GM21447 (cell line): ENCODE data around the gene DAG1.

Source experiments
- ATAC-seq: cut with Tn5 transposase; IDR thresholded peaks from one replicate; pipeline ENCODE4 v1.9.1; 2021; ENCODE audit not compliant: unreplicated experiment

Gene DAG1

DNA sequence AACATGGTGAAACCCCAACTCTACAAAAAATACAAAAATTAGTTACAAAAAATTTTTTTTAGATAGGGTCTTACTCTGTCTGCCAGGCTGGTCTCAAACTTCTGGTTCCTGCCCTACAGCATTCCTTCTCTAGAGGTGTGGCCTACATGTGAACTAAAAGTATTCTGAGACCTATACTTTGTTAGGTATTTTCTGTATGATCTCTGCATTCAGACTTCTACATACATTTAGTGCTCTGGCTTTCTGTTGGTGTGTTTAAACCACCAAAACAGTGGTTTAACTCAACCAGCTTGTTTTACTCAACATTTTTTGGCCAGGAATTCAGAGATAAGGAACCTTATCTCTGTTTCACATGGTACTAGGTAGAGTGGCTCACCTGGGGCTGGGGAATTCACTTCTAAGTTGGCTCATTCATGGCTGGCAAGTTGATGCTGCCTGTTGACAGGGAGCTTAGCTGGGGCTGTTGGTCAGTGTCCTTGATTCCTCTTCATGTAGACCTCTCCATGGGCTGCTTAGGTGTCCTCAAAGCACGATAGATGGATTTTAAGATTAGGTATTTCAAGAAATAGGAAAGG lies 42.8 kb downstream of the DAG1 start:
- ATAC-seq: no peak

DNA sequence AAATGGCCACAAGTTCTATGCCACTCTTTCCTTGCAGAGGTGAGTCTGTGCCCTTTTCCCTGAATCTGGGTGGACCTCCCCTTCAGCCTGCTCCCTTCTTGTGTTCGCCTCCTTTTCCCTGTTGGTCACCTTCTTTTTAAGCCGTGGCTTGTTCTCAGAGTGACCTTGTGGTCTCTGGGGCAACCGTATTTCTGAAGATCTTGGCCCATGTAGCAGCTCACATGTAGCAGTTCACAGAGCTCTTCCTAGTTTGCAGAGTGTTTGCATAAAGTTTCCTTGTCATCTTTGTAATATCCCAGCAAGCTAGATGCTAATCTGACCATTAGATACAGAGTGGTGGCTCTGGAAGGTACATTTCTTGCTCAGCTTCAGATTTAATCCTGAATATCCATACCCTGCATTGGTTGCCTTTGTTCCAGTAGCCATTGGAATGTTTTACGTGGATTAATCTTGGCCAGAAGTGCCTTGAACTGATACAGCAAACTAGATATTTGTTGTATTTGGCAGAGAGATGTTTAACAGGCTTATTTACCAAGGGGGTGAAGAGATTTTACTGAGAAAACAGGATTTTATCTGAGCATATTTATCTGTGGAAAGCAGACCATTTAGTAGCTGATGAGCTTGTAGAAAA lies 43.5 kb downstream of the DAG1 start:
- ATAC-seq: no peak

DNA sequence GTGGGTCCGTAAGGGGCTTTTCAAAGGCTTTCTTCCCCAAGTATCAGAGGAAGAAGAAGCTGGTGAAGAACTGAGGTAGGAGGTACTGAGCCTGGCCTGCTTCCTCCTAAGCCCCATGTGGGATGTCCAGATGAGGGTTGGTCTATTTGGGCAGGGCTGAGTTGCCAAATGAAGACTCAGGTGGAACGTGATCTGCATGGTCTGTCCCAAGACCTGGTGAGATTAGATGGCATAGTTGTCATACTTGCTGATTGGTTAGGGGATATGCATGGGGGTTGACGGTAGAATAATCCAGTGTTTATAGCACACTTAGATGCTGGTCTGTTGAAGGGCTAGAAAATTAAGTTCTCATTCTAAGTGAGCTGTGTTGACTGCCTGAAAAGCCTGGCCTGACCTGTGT lies 47.9 kb downstream of the DAG1 start:
- no peak for ATAC-seq

DNA sequence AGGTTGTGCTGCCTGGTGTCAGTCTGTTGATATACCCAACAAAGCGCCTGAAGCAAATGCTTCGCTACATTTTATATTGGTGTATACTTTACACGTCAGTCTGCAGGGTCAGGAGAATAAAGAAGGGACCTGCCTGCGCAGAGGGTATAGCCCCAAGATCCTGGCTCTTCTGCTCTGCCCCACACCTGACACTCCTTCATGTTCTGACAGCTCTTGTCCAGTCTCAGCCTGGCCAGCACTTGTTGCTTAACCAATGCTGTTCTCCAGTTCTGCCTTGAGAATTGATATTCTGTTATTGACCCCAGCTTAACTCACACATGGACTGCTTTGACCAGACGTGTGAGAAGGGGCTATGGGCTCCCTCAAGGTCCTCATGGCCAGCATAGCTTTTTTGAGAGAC lies 48.4 kb downstream of the DAG1 start:
- ATAC-seq: no peak

GRCh38 chr3:49519296-49519695 lies 49.2 kb downstream of the DAG1 start:
- no peak for ATAC-seq

DNA sequence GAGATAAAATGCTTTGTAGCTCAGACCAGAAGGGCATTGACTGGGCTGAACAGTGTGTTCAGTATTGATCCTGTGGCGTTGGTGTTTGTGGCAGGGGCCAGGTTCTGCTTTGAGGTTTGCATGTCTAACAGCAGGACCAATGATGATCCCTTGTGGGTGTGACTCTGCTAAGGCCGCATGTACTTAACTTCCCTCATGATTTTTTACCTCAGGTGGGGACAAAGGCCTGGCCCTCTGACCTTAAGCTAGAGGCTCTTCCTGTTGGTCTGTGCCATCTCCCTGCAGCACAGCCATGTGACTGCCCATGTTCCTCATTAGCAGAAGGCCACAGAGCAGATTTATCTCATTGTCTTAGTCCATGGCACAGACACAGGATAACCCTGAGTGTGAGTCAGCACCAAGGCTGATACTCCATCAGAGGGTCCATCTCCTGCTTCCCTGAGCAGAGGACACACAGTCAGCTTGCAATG lies 49.9 kb downstream of the DAG1 start:
- no peak for ATAC-seq

DNA sequence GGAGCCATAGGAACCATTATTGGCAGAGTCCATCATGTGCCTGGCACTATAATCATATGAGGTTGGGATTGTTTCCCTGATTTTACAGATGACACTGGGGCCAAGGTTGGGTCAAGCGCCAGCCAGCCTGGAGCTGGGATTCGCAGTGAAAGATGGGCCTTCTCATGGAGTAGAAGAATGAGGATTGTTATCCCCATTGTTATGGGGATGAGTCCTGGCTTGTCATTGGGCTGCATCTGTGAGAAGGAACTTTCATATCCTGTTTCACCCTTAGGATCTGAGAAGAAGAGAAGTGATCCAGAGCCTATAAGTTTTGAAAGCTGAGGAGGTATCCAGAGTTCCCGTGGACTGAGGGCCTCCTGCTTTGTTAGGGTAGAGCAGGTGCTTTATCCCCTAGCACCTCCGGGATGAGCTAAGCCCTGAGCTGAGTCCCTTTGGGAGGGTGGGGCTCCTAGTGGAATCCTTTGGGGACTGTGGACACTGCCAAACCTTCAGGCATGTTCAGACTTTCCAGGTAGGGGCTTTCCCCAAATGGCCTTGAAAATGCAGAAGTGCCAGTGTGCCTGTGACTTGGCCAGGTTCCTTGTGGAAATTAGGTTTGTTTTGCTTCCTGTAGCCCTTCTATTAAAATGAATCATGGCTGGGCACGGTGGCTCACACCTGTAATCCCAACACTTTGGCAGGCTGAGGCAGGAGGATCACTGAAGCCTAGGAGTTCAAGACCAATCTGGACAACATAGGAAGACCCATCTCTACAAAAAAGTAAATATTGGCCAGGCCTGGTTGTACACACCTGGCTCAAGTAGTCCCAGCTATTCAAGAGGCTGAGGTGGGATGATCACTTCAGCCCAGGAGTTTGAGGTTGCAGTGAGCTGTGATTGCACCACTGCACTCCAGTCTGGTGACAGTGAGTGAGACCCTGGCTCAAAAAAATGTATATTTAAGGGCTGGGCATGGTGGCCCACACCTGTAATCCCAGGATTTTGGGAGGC lies 54.0 kb downstream of the DAG1 start:
- no peak for ATAC-seq

- ATAC-seq: no peak
These were observed 59.5 kb downstream of the DAG1 start for GRCh38 chr3:49529567-49529966.

- ATAC-seq: no peak
These were observed 60.2 kb downstream of the DAG1 start for GRCh38 chr3:49530231-49530630.

- ATAC-seq: no peak
These were observed 60.6 kb downstream of the DAG1 start for GRCh38 chr3:49530701-49531100.

DNA sequence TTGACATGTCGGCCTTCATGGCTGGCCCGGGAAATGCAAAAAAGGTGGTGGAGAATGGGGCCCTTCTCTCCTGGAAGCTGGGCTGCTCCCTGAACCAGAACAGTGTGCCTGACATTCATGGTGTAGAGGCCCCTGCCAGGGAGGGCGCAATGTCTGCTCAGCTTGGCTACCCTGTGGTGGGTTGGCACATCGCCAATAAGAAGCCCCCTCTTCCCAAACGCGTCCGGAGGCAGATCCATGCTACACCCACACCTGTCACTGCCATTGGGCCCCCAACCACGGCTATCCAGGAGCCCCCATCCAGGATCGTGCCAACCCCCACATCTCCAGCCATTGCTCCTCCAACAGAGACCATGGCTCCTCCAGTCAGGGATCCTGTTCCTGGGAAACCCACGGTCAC lies 61.2 kb downstream of the DAG1 start:
- ATAC-seq: no peak

DNA sequence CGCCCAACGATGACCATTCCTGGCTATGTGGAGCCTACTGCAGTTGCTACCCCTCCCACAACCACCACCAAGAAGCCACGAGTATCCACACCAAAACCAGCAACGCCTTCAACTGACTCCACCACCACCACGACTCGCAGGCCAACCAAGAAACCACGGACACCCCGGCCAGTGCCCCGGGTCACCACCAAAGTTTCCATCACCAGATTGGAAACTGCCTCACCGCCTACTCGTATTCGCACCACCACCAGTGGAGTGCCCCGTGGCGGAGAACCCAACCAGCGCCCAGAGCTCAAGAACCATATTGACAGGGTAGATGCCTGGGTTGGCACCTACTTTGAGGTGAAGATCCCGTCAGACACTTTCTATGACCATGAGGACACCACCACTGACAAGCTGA lies 61.6 kb downstream of the DAG1 start:
- no peak for ATAC-seq

GRCh38 chr3:49533031-49533430 lies 63.0 kb downstream of the DAG1 start:
- no peak for ATAC-seq

DNA sequence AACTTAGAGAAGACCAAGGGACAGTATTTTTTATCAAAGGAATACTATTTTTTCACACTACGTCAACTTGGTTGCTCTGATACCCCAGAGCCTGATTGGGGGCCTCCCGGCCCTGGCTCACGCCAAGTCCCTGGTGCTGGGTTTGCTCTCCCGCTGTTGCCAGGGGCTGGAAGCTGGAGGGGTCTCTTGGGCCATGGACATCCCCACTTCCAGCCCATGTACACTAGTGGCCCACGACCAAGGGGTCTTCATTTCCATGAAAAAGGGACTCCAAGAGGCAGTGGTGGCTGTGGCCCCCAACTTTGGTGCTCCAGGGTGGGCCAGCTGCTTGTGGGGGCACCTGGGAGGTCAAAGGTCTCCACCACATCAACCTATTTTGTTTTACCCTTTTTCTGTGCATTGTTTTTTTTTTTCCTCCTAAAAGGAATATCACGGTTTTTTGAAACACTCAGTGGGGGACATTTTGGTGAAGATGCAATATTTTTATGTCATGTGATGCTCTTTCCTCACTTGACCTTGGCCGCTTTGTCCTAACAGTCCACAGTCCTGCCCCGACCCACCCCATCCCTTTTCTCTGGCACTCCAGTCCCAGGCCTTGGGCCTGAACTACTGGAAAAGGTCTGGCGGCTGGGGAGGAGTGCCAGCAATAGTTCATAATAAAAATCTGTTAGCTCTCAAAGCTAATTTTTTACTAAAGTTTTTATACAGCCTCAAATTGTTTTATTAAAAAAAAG lies 63.9 kb downstream of the DAG1 start:
- ATAC-seq: no peak

DNA sequence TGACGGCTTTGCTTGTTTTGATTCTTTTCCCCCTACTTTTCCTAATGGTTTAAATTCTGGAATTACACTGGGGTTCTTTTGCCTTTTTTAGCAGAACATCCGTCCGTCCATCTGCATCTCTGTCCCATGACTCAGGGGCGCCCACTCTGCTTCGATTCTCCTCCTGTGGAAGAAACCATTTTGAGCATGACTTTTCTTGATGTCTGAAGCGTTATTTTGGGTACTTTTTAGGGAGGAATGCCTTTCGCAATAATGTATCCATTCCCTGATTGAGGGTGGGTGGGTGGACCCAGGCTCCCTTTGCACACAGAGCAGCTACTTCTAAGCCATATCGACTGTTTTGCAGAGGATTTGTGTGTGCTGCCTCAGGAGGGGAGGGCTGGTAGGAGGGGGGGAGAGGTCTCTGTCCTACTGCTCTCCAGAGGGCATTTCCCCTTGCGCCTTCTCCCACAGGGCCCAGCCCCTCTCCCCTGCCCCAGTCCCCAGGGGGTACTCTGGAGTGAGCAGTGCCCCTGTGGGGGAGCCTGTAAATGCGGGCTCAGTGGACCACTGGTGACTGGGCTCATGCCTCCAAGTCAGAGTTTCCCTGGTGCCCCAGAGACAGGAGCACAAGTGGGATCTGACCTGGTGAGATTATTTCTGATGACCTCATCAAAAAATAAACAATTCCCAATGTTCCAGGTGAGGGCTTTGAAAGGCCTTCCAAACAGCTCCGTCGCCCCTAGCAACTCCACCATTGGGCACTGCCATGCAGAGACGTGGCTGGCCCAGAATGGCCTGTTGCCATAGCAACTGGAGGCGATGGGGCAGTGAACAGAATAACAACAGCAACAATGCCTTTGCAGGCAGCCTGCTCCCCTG lies 64.7 kb downstream of the DAG1 start:
- no peak for ATAC-seq

GRCh38 chr3:49535971-49536874 lies 66.2 kb downstream of the DAG1 start:
- no peak for ATAC-seq

- no peak for ATAC-seq
These were observed 66.9 kb downstream of the DAG1 start for GRCh38 chr3:49536875-49537533.

DNA sequence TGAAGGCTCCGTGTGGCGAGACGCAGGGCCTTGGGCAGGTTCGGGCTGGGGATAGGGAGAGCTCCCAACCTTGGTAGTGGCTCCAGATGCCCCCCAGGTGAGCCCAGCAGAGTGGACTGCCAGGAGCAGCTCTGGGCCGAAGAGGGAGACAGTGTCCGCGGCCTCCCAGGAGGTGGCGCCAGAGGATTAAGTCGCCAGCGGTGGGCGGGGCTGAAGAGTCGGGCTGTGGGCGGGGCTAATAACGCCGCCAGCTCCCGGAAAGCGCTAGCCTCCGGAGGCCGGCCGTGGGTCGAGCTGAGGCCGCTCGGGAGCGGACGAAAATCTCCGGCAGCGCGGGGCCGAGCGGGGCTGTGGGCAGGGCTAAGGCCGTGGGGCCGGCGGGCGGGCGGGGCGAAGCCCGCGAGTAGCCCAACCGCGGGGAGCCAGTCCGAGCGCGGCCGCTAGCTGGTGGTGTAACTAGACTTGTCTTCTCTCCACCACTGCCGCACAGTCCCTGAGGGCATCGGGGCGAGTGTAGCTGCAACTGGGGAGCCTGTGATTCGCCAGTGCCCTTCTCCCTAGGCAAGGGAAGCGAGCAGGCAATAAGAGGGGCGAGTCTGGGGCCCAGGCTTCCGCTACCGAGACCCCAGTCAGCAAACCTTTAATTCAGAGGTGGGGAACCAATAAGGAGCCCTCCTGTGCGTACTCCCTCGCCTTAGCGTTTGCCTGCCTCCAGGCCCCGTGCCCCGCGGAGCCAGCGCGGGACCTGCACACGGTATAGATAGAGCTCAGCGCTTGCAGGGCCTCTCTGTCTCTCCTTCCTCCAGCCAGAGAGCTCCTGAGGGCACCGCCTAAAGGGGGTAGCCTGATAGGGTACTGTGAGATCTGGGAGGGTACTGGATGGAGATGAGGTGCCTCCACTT lies 69.8 kb downstream of the DAG1 start:
- peak; percentile 93 for ATAC-seq
